Stomach (tissue), 9 donors: Measurements from ENCODE around the gene DEDD. TPM values are rescaled to one million over a fixed set of nuclear protein-coding genes. Genes with fewer than 3 reads are reported as not detected.

Experiments used
- DNase-seq, 2 donors: peaks; one replicate each; pipeline versions ENCODE4 v3.0.0 to v3.0.0-alpha.2; 2013 to 2019
- H3K27ac ChIP-seq, 5 donors: fragments of 200-600 bp in 4 of 5; sonication (generic) in 4 of 5; one replicate each; pipeline ENCODE4 v1.5.1; 2013 to 2019; ENCODE audit warnings: mild to moderate bottlenecking in 1 of 5, moderate library complexity in 1 of 5
- H3K27me3 ChIP-seq, 3 donors: fragments of 200-600 bp; sonication (generic); one replicate each; pipeline ENCODE4 v1.5.1; 2017 to 2019; ENCODE audit warnings: mixed run types in 1 of 3
- H3K36me3 ChIP-seq, 4 donors: fragments of 200-600 bp; sonication (generic); 1 replicate in 3 of 4; 2 replicates in 1 of 4; pipeline ENCODE4 v1.5.1; 2016 to 2019
- H3K4me1 ChIP-seq, 4 donors: fragments of 200-600 bp; sonication (generic); one replicate each; pipeline ENCODE4 v1.5.1; 2016 to 2019
- H3K4me3 ChIP-seq, 4 donors: fragments of 200-600 bp; sonication (generic) in 3 of 4; one replicate each; pipeline ENCODE4 v1.5.1; 2016 to 2019; ENCODE audit warnings: mild to moderate bottlenecking in 1 of 4
- H3K9me3 ChIP-seq, 4 donors: fragments of 200-600 bp; sonication (generic); one replicate each; pipeline ENCODE4 v1.5.1; 2016 to 2019
- CTCF ChIP-seq, 7 experiments: fragments of 450-650 bp in 4 of 7; fragments of 200-600 bp in 3 of 7; sonication (generic) in 3 of 7; IDR thresholded peaks; one replicate each; pipeline ENCODE4 v1.5.1; 2016 to 2019; ENCODE audit warnings: antibody characterized with exemption in 7 of 7, control low read depth in 2 of 7, mild to moderate bottlenecking in 1 of 7
- EP300 ChIP-seq: sonication (generic); formaldehyde crosslinking; IDR thresholded peaks from one replicate; pipeline ENCODE4 v1.6.1; 2017; ENCODE audit warnings: antibody characterized with exemption
- POLR2A ChIP-seq, 4 donors: fragments of 450-650 bp; IDR thresholded peaks; one replicate each; pipeline ENCODE4 v1.6.1; 2016; ENCODE audit warnings: antibody characterized with exemption in 4 of 4, control low read depth in 2 of 4, mild to moderate bottlenecking in 1 of 4, moderate library complexity in 1 of 4
- POLR2AphosphoS5 ChIP-seq, 3 donors: sonication (generic); formaldehyde crosslinking; IDR thresholded peaks; one replicate each; pipeline ENCODE4 v1.6.1; 2016; ENCODE audit warnings: antibody characterized with exemption in 3 of 3
- WGBS, 5 donors: extraction: QIAGEN DNeasy Blood & Tissue Kit in 3 of 5; methylation state at CpG; one replicate each; pipeline versions ENCODE4 v1.1.5 to v1.1.7; 2013 to 2018; 5-methylcytosine and 5-hydroxymethylcytosine counted together
- intact Hi-C: fragments of 100-400 bp; cut with DNase I; formaldehyde crosslinking; loops from one replicate; pipeline ENCODE4 v1.15.1; 2023; ENCODE audit warnings: low total_unique reads
- polyA plus RNA-seq, 3 donors: library from polyadenylated mRNA; stranded (reverse); fragments of 200-250 nt; gene quantifications; one replicate each; pipeline ENCODE4 v1.2.3, GENCODE V29; 2013
- total RNA-seq, 5 donors: library from RNA; depleted of rRNA; stranded (reverse); fragments of >200 nt; gene quantifications; one replicate each; pipeline versions ENCODE4 v1.1.0 to v1.2.3, GENCODE V29; 2014 to 2016
- donor health status: healthy with polysubstance abuse.
- donor health status: Bipolar disorder and iron deficiency.
- donor health status: healthy.

Gene DEDD
- total and polyA plus RNA-seq, 8 donors = 2.3 to 35.9 (median 17.6) TPM

GRCh38 chr1:161140755-161141400 is 8.4 kb upstream of the DEDD start:
- intact Hi-C loops = no loop called here

GRCh38 chr1:161139766-161140165 is 7.3 kb upstream of the DEDD start:
- peaks cover 0 to 13% (median 4%) of the 10 kb centered on the region in 4 donors for H3K4me1 ChIP-seq
- DNase-seq = peak; percentile 46 to 77
- peaks cover 0 to 2% (median 0%) of the 10 kb centered on the region in 4 donors for H3K36me3 ChIP-seq
- WGBS, 5 donors = 15 to 22% (median 19%) methylated on average over 1 of the region's 1 CpG
- H3K27me3 ChIP-seq = no peaks in the 10 kb centered on the region
- no peak overlapping the region for H3K27ac ChIP-seq
- H3K9me3 ChIP-seq = no peaks in the 10 kb centered on the region
- intact Hi-C loops = no loop called here
- H3K4me3 ChIP-seq = no peak overlapping the region
- TF ChIP-seq POLR2A (IDR thresholded peaks at IDR 0.05) (no peak), CTCF (IDR thresholded peaks at IDR 0.05) (peak in 4 of 7 experiments; percentile 25 to 52 (median 36))

More at GRCh38 chr1:161140755-161141400, 8.4 kb upstream of the DEDD start:
- Histone ChIP-seq H3K9me3 (no peaks in the 10 kb centered on the region), H3K4me3 (no peak overlapping the region), H3K27ac (no peak overlapping the region), H3K27me3 (no peaks in the 10 kb centered on the region), H3K4me1 (peaks cover 0 to 9% (median 0%) of the 10 kb centered on the region in 4 donors), H3K36me3 (no peaks in the 10 kb centered on the region)
- WGBS, 5 donors = 91 to 95% (median 93%) methylated on average over 28 to 29 of the region's 29 CpGs
- DNase-seq = no peak
- TF ChIP-seq POLR2AphosphoS5 (IDR thresholded peaks at IDR 0.05) (no peak), POLR2A (IDR thresholded peaks at IDR 0.05) (no peak), CTCF (IDR thresholded peaks at IDR 0.05) (no peak), EP300 (no peak)

- TF ChIP-seq CTCF (IDR thresholded peaks at IDR 0.05) (no peak), POLR2AphosphoS5 (IDR thresholded peaks at IDR 0.05) (no peak), EP300 (no peak), POLR2A (IDR thresholded peaks at IDR 0.05) (no peak)
- Histone ChIP-seq H3K9me3 (no peaks in the 10 kb centered on the region), H3K36me3 (peaks cover 0 to 5% (median 0%) of the 10 kb centered on the region in 4 donors), H3K27ac (peak overlapping the region in 1 of 5 donors; percentile 15), H3K4me3 (no peak overlapping the region), H3K27me3 (no peaks in the 10 kb centered on the region), H3K4me1 (peaks cover 10 to 26% (median 17%) of the 10 kb centered on the region in 4 donors)
- 73 to 89% (median 86%) methylated on average over 1 of the region's 1 CpG for WGBS, 5 donors
- intact Hi-C loops = no loop called here
- DNase-seq = no peak
These were observed 6.0 kb upstream of the DEDD start for GRCh38 chr1:161138431-161138830.

GRCh38 chr1:161137881-161138280 is 5.4 kb upstream of the DEDD start:
- peaks cover 0 to 5% (median 0%) of the 10 kb centered on the region in 4 donors for H3K36me3 ChIP-seq
- TF ChIP-seq POLR2AphosphoS5 (IDR thresholded peaks at IDR 0.05) (no peak), EP300 (no peak), CTCF (IDR thresholded peaks at IDR 0.05) (no peak)
- H3K27me3 ChIP-seq = no peaks in the 10 kb centered on the region
- H3K27ac ChIP-seq = peak overlapping the region in 2 of 5 donors; percentile 15 to 16
- no peaks in the 10 kb centered on the region for H3K9me3 ChIP-seq
- H3K4me3 ChIP-seq = no peak overlapping the region
- intact Hi-C loops = no loop called here
- no peak for DNase-seq
- H3K4me1 ChIP-seq = peaks cover 10 to 29% (median 20%) of the 10 kb centered on the region in 4 donors
- WGBS, 5 donors = 72 to 80% (median 75%) methylated on average over 3 of the region's 3 CpGs
